Caco-2 (cell line): Measurements from ENCODE around the gene FNIP1. TPM values are rescaled to one million over a fixed set of nuclear protein-coding genes. Genes with fewer than 3 reads are reported as not detected.

ENCODE experiments used
- BruUV-seq: library from RNA; stranded (reverse); fragments of 400-500 nt; replicated peaks from 2 replicates; lab custom pipeline; 2021; lab: Mats Ljungman, UMichigan
- CTCF ChIA-PET: fragments of 300-600 bp; sonication (Branson Sonifier 250); formaldehyde crosslinking; loops from one replicate; lab custom pipeline; 2022; ENCODE audit warnings: antibody characterized with exemption; lab: Charles Lee
- POLR2A ChIA-PET: fragments of 300-600 bp; sonication (Branson Sonifier 250); formaldehyde crosslinking; loops from one replicate; lab custom pipeline; 2022; ENCODE audit warnings: antibody characterized with exemption; lab: Charles Lee
- DNase-seq, 2 experiments: peaks; one replicate each; pipeline versions ENCODE4 v3.0.0 to v3.0.0-alpha.2; 2020 to 2022
- H3K27me3 ChIP-seq: replicated peaks from 2 replicates; pipeline ENCODE4 v1.6.0; 2011; ENCODE audit warnings: low read length; ENCODE audit not compliant: control insufficient read depth, insufficient read depth
- H3K36me3 ChIP-seq: 2 replicates; pipeline ENCODE4 v1.5.1; 2011; ENCODE audit warnings: low read length; ENCODE audit not compliant: control insufficient read depth, insufficient read depth
- H3K4me1 ChIP-seq: fragments of 250-450 bp; sonication (Bioruptor Pico); 2 replicates; pipeline ENCODE4 v1.5.1; 2020; ENCODE audit warnings: mild to moderate bottlenecking
- H3K4me3 ChIP-seq: 2 replicates; pipeline ENCODE4 v1.5.1; 2011; ENCODE audit warnings: low read depth, mild to moderate bottlenecking, control low read depth, low read length
- H3K9me3 ChIP-seq: fragments of 250-450 bp; sonication (Bioruptor Pico); 2 replicates; pipeline ENCODE4 v1.5.1; 2020; ENCODE audit warnings: mild to moderate bottlenecking, moderate library complexity
- H3K27ac Mint-ChIP-seq: one replicate; pipeline ENCODE4 v1.8.0; 2022; ENCODE audit warnings: mixed read lengths; ENCODE audit not compliant: unreplicated experiment
- H3K27me3 Mint-ChIP-seq: one replicate; pipeline ENCODE4 v1.8.0; 2022; ENCODE audit warnings: mixed read lengths; ENCODE audit not compliant: insufficient read depth, unreplicated experiment
- H3K36me3 Mint-ChIP-seq: one replicate; pipeline ENCODE4 v1.8.0; 2022; ENCODE audit warnings: mild to moderate bottlenecking, mixed read lengths; ENCODE audit not compliant: insufficient read depth, unreplicated experiment
- H3K4me1 Mint-ChIP-seq: one replicate; pipeline ENCODE4 v1.8.0; 2022; ENCODE audit warnings: low read depth, mixed read lengths; ENCODE audit not compliant: unreplicated experiment
- H3K4me3 Mint-ChIP-seq: one replicate; pipeline ENCODE4 v1.8.0; 2022; ENCODE audit warnings: mild to moderate bottlenecking, moderate library complexity, mixed read lengths; ENCODE audit not compliant: unreplicated experiment
- H3K9me3 Mint-ChIP-seq: one replicate; pipeline ENCODE4 v1.8.0; 2022; ENCODE audit warnings: mixed read lengths; ENCODE audit not compliant: unreplicated experiment
- intact Hi-C: fragments of 100-400 bp; cut with micrococcal nuclease; formaldehyde crosslinking; loops from one replicate; pipeline ENCODE4 v1.10.0; 2022; ENCODE audit not compliant: unreplicated experiment
- total RNA-seq: library from RNA; stranded (reverse); gene quantifications from 2 replicates; pipeline ENCODE4 v1.2.3, GENCODE V29; 2022
- TF ChIP-seq, protein P1 (sequence below), 2 experiments: fragments of 200-600 bp in 1 of 2; IDR thresholded peaks; 1 replicate in 1 of 2; 2 replicates in 1 of 2; pipeline versions ENCODE4 v1.5.1 to v1.8.0; 2011 to 2022; ENCODE audit warnings: antibody characterized with exemption in 1 of 2, control low read depth in 1 of 2, inconsistent platforms in 1 of 2, low read depth in 1 of 2, low read length in 1 of 2, mild to moderate bottlenecking in 1 of 2, moderate library complexity in 1 of 2; ENCODE audit not compliant: insufficient read depth in 1 of 2, severe bottlenecking in 1 of 2, unreplicated experiment in 1 of 2

The FNIP1 gene
- total RNA-seq, 1 experiment from 2014 or later = 45.0 TPM

DNA sequence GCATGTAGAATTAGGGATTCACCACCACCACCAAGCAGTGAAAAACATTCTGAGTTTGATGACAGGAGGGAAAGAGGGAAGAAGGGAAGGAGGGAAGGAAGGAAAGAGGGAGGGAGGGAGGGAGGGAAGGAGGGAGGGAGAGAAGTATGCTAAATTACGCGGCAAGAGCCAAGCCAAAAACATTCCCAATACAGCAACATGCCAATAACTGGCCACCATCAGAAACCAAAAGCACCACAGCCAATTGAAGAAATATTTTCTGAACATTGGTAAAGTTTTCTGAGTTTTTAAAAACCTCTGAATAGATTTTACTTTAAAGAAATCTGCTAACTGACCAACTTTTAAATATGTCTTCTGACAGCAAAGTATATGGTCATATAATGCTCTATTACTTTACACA, 36.0 kb downstream of the FNIP1 start:
- CTCF ChIA-PET = no interaction called here
- Mint-ChIP-seq H3K36me3 (peaks cover 28% of the 10 kb centered on the region), H3K4me3 (no peak overlapping the region), H3K27me3 (no peaks in the 10 kb centered on the region), H3K4me1 (peaks cover 17% of the 10 kb centered on the region), H3K27ac (no peak overlapping the region), H3K9me3 (peaks cover 9% of the 10 kb centered on the region)
- BruUV-seq = no TSS peak
- H3K4me1 ChIP-seq = no peaks in the 10 kb centered on the region
- POLR2A ChIA-PET = no interaction called here
- no peaks in the 10 kb centered on the region for H3K27me3 ChIP-seq
- intact Hi-C loops = no loop called here
- TF ChIP-seq, protein P1, sequence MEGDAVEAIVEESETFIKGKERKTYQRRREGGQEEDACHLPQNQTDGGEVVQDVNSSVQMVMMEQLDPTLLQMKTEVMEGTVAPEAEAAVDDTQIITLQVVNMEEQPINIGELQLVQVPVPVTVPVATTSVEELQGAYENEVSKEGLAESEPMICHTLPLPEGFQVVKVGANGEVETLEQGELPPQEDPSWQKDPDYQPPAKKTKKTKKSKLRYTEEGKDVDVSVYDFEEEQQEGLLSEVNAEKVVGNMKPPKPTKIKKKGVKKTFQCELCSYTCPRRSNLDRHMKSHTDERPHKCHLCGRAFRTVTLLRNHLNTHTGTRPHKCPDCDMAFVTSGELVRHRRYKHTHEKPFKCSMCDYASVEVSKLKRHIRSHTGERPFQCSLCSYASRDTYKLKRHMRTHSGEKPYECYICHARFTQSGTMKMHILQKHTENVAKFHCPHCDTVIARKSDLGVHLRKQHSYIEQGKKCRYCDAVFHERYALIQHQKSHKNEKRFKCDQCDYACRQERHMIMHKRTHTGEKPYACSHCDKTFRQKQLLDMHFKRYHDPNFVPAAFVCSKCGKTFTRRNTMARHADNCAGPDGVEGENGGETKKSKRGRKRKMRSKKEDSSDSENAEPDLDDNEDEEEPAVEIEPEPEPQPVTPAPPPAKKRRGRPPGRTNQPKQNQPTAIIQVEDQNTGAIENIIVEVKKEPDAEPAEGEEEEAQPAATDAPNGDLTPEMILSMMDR (IDR thresholded peaks at IDR 0.05; ENCODE audit: insufficient read depth in 1 of 2, low read depth in 1 of 2, low read length in 1 of 2, severe bottlenecking in 1 of 2, unreplicated experiment in 1 of 2) = no peak
- H3K4me3 ChIP-seq = no peak overlapping the region
- no peak for DNase-seq
- H3K9me3 ChIP-seq = no peaks in the 10 kb centered on the region
- H3K36me3 ChIP-seq = no peaks in the 10 kb centered on the region

DNA sequence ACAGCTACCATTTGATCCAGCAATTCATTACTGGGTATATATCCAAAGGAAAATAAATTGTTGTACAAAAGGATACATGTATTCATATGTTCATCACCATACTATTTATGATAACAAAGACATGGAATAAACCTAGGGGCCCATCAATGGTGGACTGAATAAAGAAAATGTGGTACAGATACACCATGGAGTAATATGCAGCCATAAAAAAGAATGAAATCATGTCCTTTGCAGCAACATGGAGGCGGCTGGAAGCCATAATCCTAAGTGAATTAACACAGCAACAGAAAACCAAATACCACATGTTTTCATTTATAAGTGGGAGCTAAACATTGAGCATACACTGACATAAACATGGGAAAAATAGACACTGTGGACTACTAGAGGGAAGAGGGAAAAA, 37.1 kb downstream of the FNIP1 start:
- H3K9me3 Mint-ChIP-seq = peaks cover 9% of the 10 kb centered on the region

DNA sequence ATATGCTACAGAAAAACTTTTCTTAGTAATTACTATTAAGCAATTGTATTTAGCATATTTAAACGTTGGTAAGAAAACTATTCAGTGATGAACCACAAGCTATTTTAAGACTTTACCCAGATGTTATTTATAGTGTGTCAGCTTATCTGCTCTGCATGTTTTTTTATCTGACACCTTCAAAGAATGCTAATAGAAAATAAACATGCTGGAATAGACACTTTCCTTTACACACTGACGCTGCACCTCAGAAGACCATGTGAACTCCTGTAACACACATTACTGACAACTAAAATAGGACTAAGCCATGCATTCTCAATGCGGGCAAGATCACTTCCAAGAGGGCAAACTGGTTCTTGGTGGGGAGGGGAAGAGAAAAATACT, 38.3 kb downstream of the FNIP1 start:
- no peaks in the 10 kb centered on the region for H3K27me3 Mint-ChIP-seq
- Histone ChIP-seq H3K4me3 (no peak overlapping the region), H3K4me1 (no peaks in the 10 kb centered on the region), H3K9me3 (no peaks in the 10 kb centered on the region), H3K27me3 (no peaks in the 10 kb centered on the region), H3K36me3 (no peaks in the 10 kb centered on the region)
- TF ChIP-seq, protein P1 (IDR thresholded peaks at IDR 0.05; ENCODE audit: insufficient read depth in 1 of 2, low read depth in 1 of 2, low read length in 1 of 2, severe bottlenecking in 1 of 2, unreplicated experiment in 1 of 2) = no peak
- no peak overlapping the region for H3K4me3 Mint-ChIP-seq
- intact Hi-C loops = no loop called here
- peaks cover 9% of the 10 kb centered on the region for H3K9me3 Mint-ChIP-seq
- H3K4me1 Mint-ChIP-seq = peaks cover 17% of the 10 kb centered on the region
- DNase-seq = no peak
- no peak overlapping the region for H3K27ac Mint-ChIP-seq
- POLR2A ChIA-PET = no interaction called here
- H3K36me3 Mint-ChIP-seq = peaks cover 18% of the 10 kb centered on the region
- BruUV-seq = no TSS peak
- CTCF ChIA-PET = no interaction called here

More for the DNA sequence above, 37.1 kb downstream of the FNIP1 start:
- H3K4me3 ChIP-seq = no peak overlapping the region
- Mint-ChIP-seq H3K4me1 (peaks cover 17% of the 10 kb centered on the region), H3K27me3 (no peaks in the 10 kb centered on the region), H3K27ac (no peak overlapping the region), H3K36me3 (peaks cover 22% of the 10 kb centered on the region), H3K4me3 (no peak overlapping the region)
- no peak for DNase-seq
- POLR2A ChIA-PET = no interaction called here
- H3K4me1 ChIP-seq = no peaks in the 10 kb centered on the region
- no TSS peak for BruUV-seq
- no peaks in the 10 kb centered on the region for H3K9me3 ChIP-seq
- intact Hi-C loops = no loop called here
- CTCF ChIA-PET = no interaction called here
- TF ChIP-seq, protein P1 (IDR thresholded peaks at IDR 0.05; ENCODE audit: insufficient read depth in 1 of 2, low read depth in 1 of 2, low read length in 1 of 2, severe bottlenecking in 1 of 2, unreplicated experiment in 1 of 2) = no peak
- no peaks in the 10 kb centered on the region for H3K27me3 ChIP-seq
- no peaks in the 10 kb centered on the region for H3K36me3 ChIP-seq
